HepG2 (cell line): ENCODE measurements around the gene RSAD2.

ENCODE experiments used
- EP300 ChIP-seq, 3 experiments: sonication (generic) in 1 of 3; formaldehyde crosslinking in 1 of 3; IDR thresholded peaks; 2 replicates each; pipeline versions ENCODE4 v1.5.1 to v1.6.1; 2011 to 2020; ENCODE audit warnings: low read depth in 2 of 3, low read length in 2 of 3, borderline replicate concordance in 1 of 3, improper control_type of control experiment in 1 of 3, mild to moderate bottlenecking in 1 of 3, missing genetic modification reagents in 1 of 3, moderate library complexity in 1 of 3
- GABPB1 ChIP-seq: IDR thresholded peaks from 2 replicates; pipeline ENCODE4 v1.6.1; 2016; ENCODE audit warnings: mild to moderate bottlenecking, missing genetic modification reagents, moderate library complexity, missing compliant biosample characterization
- KLF13 ChIP-seq: sonication (generic); formaldehyde crosslinking; IDR thresholded peaks from 2 replicates; pipeline ENCODE4 v1.4.0; 2020; ENCODE audit warnings: mild to moderate bottlenecking, missing genetic modification reagents
- NFYC ChIP-seq: IDR thresholded peaks from 2 replicates; pipeline ENCODE4 v1.6.1; 2016; ENCODE audit warnings: missing genetic modification reagents, missing compliant biosample characterization
- SAP130 ChIP-seq: IDR thresholded peaks from 2 replicates; pipeline ENCODE4 v1.6.1; 2016; ENCODE audit warnings: low read depth
- SP2 ChIP-seq: sonication (generic); formaldehyde crosslinking; IDR thresholded peaks from 2 replicates; pipeline ENCODE4 v1.5.1; 2020; ENCODE audit warnings: mild to moderate bottlenecking, missing genetic modification reagents
- TBP ChIP-seq: sonication (generic); formaldehyde crosslinking; IDR thresholded peaks from 2 replicates; pipeline ENCODE4 v1.5.0; 2020; ENCODE audit warnings: missing genetic modification reagents
- ZFP37 ChIP-seq: sonication (generic); formaldehyde crosslinking; IDR thresholded peaks from 2 replicates; pipeline ENCODE4 v1.4.0; 2020; ENCODE audit warnings: missing genetic modification reagents, borderline replicate concordance
- ZNF225 ChIP-seq: sonication (generic); formaldehyde crosslinking; IDR thresholded peaks from 2 replicates; pipeline ENCODE4 v1.4.0; 2020; ENCODE audit warnings: mild to moderate bottlenecking, missing genetic modification reagents
- ZNF446 ChIP-seq: sonication (generic); formaldehyde crosslinking; IDR thresholded peaks from 2 replicates; pipeline ENCODE4 v1.5.0; 2020; ENCODE audit warnings: mild to moderate bottlenecking, missing genetic modification reagents
- ZNF567 ChIP-seq: sonication (generic); formaldehyde crosslinking; IDR thresholded peaks from 2 replicates; pipeline ENCODE4 v1.8.1; 2023; ENCODE audit warnings: mild to moderate bottlenecking, missing genetic modification reagents, borderline replicate concordance
- ZSCAN9 ChIP-seq: IDR thresholded peaks from 2 replicates; pipeline ENCODE4 v1.6.1; 2016; ENCODE audit warnings: borderline replicate concordance
- TF ChIP-seq, protein P1 (sequence below): sonication (generic); formaldehyde crosslinking; IDR thresholded peaks from 2 replicates; pipeline ENCODE4 v1.5.0; 2020; ENCODE audit warnings: mild to moderate bottlenecking, missing genetic modification reagents, moderate library complexity
- TF ChIP-seq, protein P2 (sequence below): sonication (generic); formaldehyde crosslinking; IDR thresholded peaks from 2 replicates; pipeline ENCODE4 v1.4.0; 2020; ENCODE audit warnings: missing genetic modification reagents

DNA sequence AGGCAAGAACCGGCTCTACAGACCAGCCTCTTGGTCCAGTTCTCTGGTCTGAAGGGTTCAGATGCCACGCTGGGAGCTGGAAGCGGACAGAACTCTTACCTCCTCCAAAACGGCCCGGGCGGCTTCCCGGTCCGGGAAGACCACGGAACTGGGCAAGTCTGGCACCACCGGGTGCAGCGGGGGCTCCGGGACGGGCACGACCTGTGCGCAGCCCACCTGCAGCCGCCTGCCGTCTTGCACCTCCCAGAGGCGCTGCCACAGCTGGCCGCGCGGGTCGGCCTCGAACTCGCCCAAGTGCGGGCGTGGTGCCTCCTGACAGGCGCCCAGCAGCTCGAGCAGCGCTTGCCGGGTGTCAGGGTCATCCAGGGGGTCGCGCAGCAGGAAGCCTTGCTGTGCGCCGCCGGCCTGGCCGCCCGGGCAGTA is 12.6 kb upstream of the RSAD2 start:
- TF ChIP-seq TBP (CRISPR knock-in tag) = no peak
- TF ChIP-seq, protein P1, sequence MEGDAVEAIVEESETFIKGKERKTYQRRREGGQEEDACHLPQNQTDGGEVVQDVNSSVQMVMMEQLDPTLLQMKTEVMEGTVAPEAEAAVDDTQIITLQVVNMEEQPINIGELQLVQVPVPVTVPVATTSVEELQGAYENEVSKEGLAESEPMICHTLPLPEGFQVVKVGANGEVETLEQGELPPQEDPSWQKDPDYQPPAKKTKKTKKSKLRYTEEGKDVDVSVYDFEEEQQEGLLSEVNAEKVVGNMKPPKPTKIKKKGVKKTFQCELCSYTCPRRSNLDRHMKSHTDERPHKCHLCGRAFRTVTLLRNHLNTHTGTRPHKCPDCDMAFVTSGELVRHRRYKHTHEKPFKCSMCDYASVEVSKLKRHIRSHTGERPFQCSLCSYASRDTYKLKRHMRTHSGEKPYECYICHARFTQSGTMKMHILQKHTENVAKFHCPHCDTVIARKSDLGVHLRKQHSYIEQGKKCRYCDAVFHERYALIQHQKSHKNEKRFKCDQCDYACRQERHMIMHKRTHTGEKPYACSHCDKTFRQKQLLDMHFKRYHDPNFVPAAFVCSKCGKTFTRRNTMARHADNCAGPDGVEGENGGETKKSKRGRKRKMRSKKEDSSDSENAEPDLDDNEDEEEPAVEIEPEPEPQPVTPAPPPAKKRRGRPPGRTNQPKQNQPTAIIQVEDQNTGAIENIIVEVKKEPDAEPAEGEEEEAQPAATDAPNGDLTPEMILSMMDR (CRISPR knock-in tag) = no peak
- TF ChIP-seq, protein P2, sequence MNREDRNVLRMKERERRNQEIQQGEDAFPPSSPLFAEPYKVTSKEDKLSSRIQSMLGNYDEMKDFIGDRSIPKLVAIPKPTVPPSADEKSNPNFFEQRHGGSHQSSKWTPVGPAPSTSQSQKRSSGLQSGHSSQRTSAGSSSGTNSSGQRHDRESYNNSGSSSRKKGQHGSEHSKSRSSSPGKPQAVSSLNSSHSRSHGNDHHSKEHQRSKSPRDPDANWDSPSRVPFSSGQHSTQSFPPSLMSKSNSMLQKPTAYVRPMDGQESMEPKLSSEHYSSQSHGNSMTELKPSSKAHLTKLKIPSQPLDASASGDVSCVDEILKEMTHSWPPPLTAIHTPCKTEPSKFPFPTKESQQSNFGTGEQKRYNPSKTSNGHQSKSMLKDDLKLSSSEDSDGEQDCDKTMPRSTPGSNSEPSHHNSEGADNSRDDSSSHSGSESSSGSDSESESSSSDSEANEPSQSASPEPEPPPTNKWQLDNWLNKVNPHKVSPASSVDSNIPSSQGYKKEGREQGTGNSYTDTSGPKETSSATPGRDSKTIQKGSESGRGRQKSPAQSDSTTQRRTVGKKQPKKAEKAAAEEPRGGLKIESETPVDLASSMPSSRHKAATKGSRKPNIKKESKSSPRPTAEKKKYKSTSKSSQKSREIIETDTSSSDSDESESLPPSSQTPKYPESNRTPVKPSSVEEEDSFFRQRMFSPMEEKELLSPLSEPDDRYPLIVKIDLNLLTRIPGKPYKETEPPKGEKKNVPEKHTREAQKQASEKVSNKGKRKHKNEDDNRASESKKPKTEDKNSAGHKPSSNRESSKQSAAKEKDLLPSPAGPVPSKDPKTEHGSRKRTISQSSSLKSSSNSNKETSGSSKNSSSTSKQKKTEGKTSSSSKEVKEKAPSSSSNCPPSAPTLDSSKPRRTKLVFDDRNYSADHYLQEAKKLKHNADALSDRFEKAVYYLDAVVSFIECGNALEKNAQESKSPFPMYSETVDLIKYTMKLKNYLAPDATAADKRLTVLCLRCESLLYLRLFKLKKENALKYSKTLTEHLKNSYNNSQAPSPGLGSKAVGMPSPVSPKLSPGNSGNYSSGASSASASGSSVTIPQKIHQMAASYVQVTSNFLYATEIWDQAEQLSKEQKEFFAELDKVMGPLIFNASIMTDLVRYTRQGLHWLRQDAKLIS (CRISPR knock-in tag) = no peak
- TF ChIP-seq EP300 (IDR thresholded peaks at IDR 0.05; ENCODE audit: low read depth in 2 of 2, low read length in 2 of 2) = no peak
- no peak for TF ChIP-seq EP300 (CRISPR knock-in tag; IDR thresholded peaks at IDR 0.05; ENCODE audit: borderline replicate concordance)
- no peak for TF ChIP-seq GABPB1 (CRISPR knock-in tag)
- no peak for TF ChIP-seq ZFP37
- TF ChIP-seq ZNF225 (CRISPR knock-in tag) = no peak
- TF ChIP-seq ZNF567 (CRISPR knock-in tag) = no peak
- no peak for TF ChIP-seq SAP130 (CRISPR knock-in tag)
- no peak for TF ChIP-seq ZSCAN9
- no peak for TF ChIP-seq ZNF446 (CRISPR knock-in tag)
- no peak for TF ChIP-seq NFYC
- TF ChIP-seq SP2 (CRISPR knock-in tag) = no peak
- 0 out of 2 replicates have a peak, but pooled peaks have one; percentile 31 for TF ChIP-seq KLF13
